Activated T-cell treated with anti-CD3 and anti-CD28 coated beads, Interleukin-2, amount 50 U/mL, for 72 hours (primary cell): ENCODE data around the gene PPFIA1. TPM values are rescaled to one million over a fixed set of nuclear protein-coding genes. Genes with fewer than 3 reads are reported as not detected.
A peak's percentile ranks its signal among the peaks of the same experiment; 100 is the strongest.
"Not testable (repeated sequence)": the region's sequence is repeated elsewhere in the genome, so short reads cannot be mapped to it uniquely, and the experiment has no call there.

Source experiments
- ATAC-seq, 2 donors: fragments of 150-1000 bp; cut with Tn5 transposase; replicated peaks in 1 of 2; 2 replicates each; pipeline ENCODE4 v1.10.0; 2021; ENCODE audit warnings: moderate library complexity in 2 of 2, mild to moderate bottlenecking in 1 of 2
- DNase-seq, 2 donors: peaks; one replicate each; pipeline ENCODE4 v3.0.0; 2021 to 2022; ENCODE audit warnings: mixed read lengths in 1 of 2
- H3K27ac Mint-ChIP-seq: one replicate; pipeline ENCODE4 v1.8.0; 2022; ENCODE audit warnings: mild to moderate bottlenecking, moderate library complexity, mixed read lengths
- H3K27me3 Mint-ChIP-seq: one replicate; pipeline ENCODE4 v1.8.0; 2022; ENCODE audit warnings: low read depth, mixed read lengths
- H3K36me3 Mint-ChIP-seq, 2 donors: one replicate each; pipeline ENCODE4 v1.8.0; 2022; ENCODE audit warnings: mixed read lengths in 2 of 2, mild to moderate bottlenecking in 1 of 2; ENCODE audit not compliant: insufficient read depth in 2 of 2
- H3K4me1 Mint-ChIP-seq: one replicate; pipeline ENCODE4 v1.8.0; 2022; ENCODE audit warnings: low read depth, mixed read lengths
- H3K4me3 Mint-ChIP-seq, 2 donors: one replicate each; pipeline ENCODE4 v1.8.0; 2022; ENCODE audit warnings: mild to moderate bottlenecking in 2 of 2, mixed read lengths in 2 of 2, moderate library complexity in 2 of 2
- H3K9me3 Mint-ChIP-seq, 2 donors: one replicate each; pipeline ENCODE4 v1.8.0; 2022; ENCODE audit warnings: mixed read lengths in 2 of 2
- total RNA-seq, 2 donors: library from RNA; stranded (reverse); gene quantifications; one replicate each; pipeline ENCODE4 v1.2.3, GENCODE V29; 2022

PPFIA1 gene
- total RNA-seq, 2 donors from 2014 or later = 40.4 to 44.6 TPM

- Mint-ChIP-seq H3K27ac (no peak overlapping the region), H3K4me1 (no peaks in the 10 kb centered on the region), H3K9me3 (no peaks in the 10 kb centered on the region), H3K27me3 (no peaks in the 10 kb centered on the region), H3K4me3 (no peak overlapping the region), H3K36me3 (peaks cover 0 to 6% of the 10 kb centered on the region in 2 donors)
- ATAC-seq = no peak
- no peak for DNase-seq
Measured at GRCh38 chr11:70387564-70387963, 117.1 kb downstream of the PPFIA1 start.

- Mint-ChIP-seq H3K4me3 (no peak overlapping the region), H3K4me1 (no peaks in the 10 kb centered on the region), H3K27me3 (no peaks in the 10 kb centered on the region), H3K9me3 (no peaks in the 10 kb centered on the region), H3K27ac (no peak overlapping the region), H3K36me3 (peaks cover 0 to 6% of the 10 kb centered on the region in 2 donors)
- ATAC-seq (no peak), DNase-seq (no peak)
Measured at GRCh38 chr11:70389201-70389600, 118.7 kb downstream of the PPFIA1 start.

- not testable (repeated sequence) for H3K27ac Mint-ChIP-seq, H3K9me3 Mint-ChIP-seq, H3K36me3 Mint-ChIP-seq, ATAC-seq, H3K27me3 Mint-ChIP-seq, DNase-seq, H3K4me3 Mint-ChIP-seq, H3K4me1 Mint-ChIP-seq
Measured at GRCh38 chr11:70390882-70391281, 120.4 kb downstream of the PPFIA1 start.

GRCh38 chr11:70394211-70394950, 123.9 kb downstream of the PPFIA1 start:
- peaks cover 10% of the 10 kb centered on the region for H3K27me3 Mint-ChIP-seq
- H3K4me3 Mint-ChIP-seq = no peak overlapping the region
- peaks cover 16% of the 10 kb centered on the region for H3K4me1 Mint-ChIP-seq

GRCh38 chr11:70397336-70397982, 127.0 kb downstream of the PPFIA1 start:
- Mint-ChIP-seq H3K9me3 (no peaks in the 10 kb centered on the region), H3K27ac (peak overlapping the region; percentile 32), H3K27me3 (peaks cover 23% of the 10 kb centered on the region), H3K4me3 (peak overlapping the region; percentile 82 to 90), H3K36me3 (peaks cover 7% of the 10 kb centered on the region in 2 donors), H3K4me1 (peaks cover 41% of the 10 kb centered on the region)
- ATAC-seq (peak; percentile 12 to 14), DNase-seq (no peak)

More at GRCh38 chr11:70394211-70394950, 123.9 kb downstream of the PPFIA1 start:
- no peaks in the 10 kb centered on the region for H3K9me3 Mint-ChIP-seq
- H3K36me3 Mint-ChIP-seq = peaks cover 7 to 8% of the 10 kb centered on the region in 2 donors
- DNase-seq = no peak
- no peak for ATAC-seq
- H3K27ac Mint-ChIP-seq = no peak overlapping the region

- H3K4me3 Mint-ChIP-seq = peak within 1 kb of the TSS; percentile 82 to 90
- peak; percentile 75 to 78 for DNase-seq
- H3K27ac Mint-ChIP-seq = peak within 1 kb of the TSS; percentile 88
- H3K27me3 Mint-ChIP-seq = peaks cover 23% of the 10 kb centered on the region
- peaks cover 49% of the 10 kb centered on the region for H3K4me1 Mint-ChIP-seq
- H3K36me3 Mint-ChIP-seq = peaks cover 7% of the 10 kb centered on the region in 2 donors
- ATAC-seq = peak; percentile 73 to 81
- H3K9me3 Mint-ChIP-seq = no peaks in the 10 kb centered on the region
Measured at GRCh38 chr11:70397983-70398833, 127.7 kb downstream of the PPFIA1 start, which contains the start of gene CTTN. CTTN (plus strand) TSS chr11:70398529; CDS start chr11:70407298, 8,769 bp downstream.

GRCh38 chr11:70398834-70399680, 128.6 kb downstream of the PPFIA1 start:
- peaks cover 7% of the 10 kb centered on the region in 2 donors for H3K36me3 Mint-ChIP-seq
- H3K4me1 Mint-ChIP-seq = peaks cover 50% of the 10 kb centered on the region
- peak overlapping the region; percentile 81 to 90 for H3K4me3 Mint-ChIP-seq
- H3K27me3 Mint-ChIP-seq = peaks cover 23% of the 10 kb centered on the region
- H3K27ac Mint-ChIP-seq = peak overlapping the region; percentile 88
- no peak for ATAC-seq
- DNase-seq = peak; percentile 15 to 25
- no peaks in the 10 kb centered on the region for H3K9me3 Mint-ChIP-seq

GRCh38 chr11:70399681-70400112, 129.2 kb downstream of the PPFIA1 start:
- H3K27me3 Mint-ChIP-seq = peaks cover 23% of the 10 kb centered on the region
- DNase-seq (no peak), ATAC-seq (no peak)
- H3K4me1 Mint-ChIP-seq = peaks cover 50% of the 10 kb centered on the region
- no peaks in the 10 kb centered on the region for H3K9me3 Mint-ChIP-seq
- H3K4me3 Mint-ChIP-seq = peak overlapping the region; percentile 81 to 90
- H3K27ac Mint-ChIP-seq = no peak overlapping the region
- H3K36me3 Mint-ChIP-seq = peaks cover 6 to 7% of the 10 kb centered on the region in 2 donors

GRCh38 chr11:70400643-70401042, 130.2 kb downstream of the PPFIA1 start:
- H3K27ac Mint-ChIP-seq = no peak overlapping the region
- peak; percentile 18 to 22 for DNase-seq
- H3K4me3 Mint-ChIP-seq = no peak overlapping the region
- no peaks in the 10 kb centered on the region for H3K9me3 Mint-ChIP-seq
- H3K36me3 Mint-ChIP-seq = peaks cover 4 to 7% of the 10 kb centered on the region in 2 donors
- no peak for ATAC-seq
- peaks cover 23% of the 10 kb centered on the region for H3K27me3 Mint-ChIP-seq
- peaks cover 50% of the 10 kb centered on the region for H3K4me1 Mint-ChIP-seq

GRCh38 chr11:70402016-70402415, 131.5 kb downstream of the PPFIA1 start:
- Mint-ChIP-seq H3K36me3 (peaks cover 4 to 7% of the 10 kb centered on the region in 2 donors), H3K4me3 (peak overlapping the region; percentile 39 to 57), H3K4me1 (peaks cover 49% of the 10 kb centered on the region), H3K27me3 (peaks cover 22% of the 10 kb centered on the region), H3K9me3 (no peaks in the 10 kb centered on the region), H3K27ac (no peak overlapping the region)
- no peak for ATAC-seq
- no peak for DNase-seq

- Mint-ChIP-seq H3K27me3 (peaks cover 15% of the 10 kb centered on the region), H3K4me3 (peak overlapping the region; percentile 39 to 57), H3K4me1 (peaks cover 42% of the 10 kb centered on the region), H3K27ac (no peak overlapping the region), H3K9me3 (no peaks in the 10 kb centered on the region), H3K36me3 (peaks cover 3 to 4% of the 10 kb centered on the region in 2 donors)
- ATAC-seq (peak; percentile 22 to 45), DNase-seq (no peak)
Measured at GRCh38 chr11:70402685-70403084, 132.2 kb downstream of the PPFIA1 start.

- ATAC-seq (no peak), DNase-seq (no peak)
- peaks cover 35% of the 10 kb centered on the region for H3K4me1 Mint-ChIP-seq
- peaks cover 13% of the 10 kb centered on the region for H3K27me3 Mint-ChIP-seq
- peaks cover 0 to 4% of the 10 kb centered on the region in 2 donors for H3K36me3 Mint-ChIP-seq
- H3K4me3 Mint-ChIP-seq = no peak overlapping the region
- no peak overlapping the region for H3K27ac Mint-ChIP-seq
- no peaks in the 10 kb centered on the region for H3K9me3 Mint-ChIP-seq
Measured at GRCh38 chr11:70404244-70404643, 133.8 kb downstream of the PPFIA1 start.
